ENCODE data around the gene C2CD2.

Gene C2CD2

DNA sequence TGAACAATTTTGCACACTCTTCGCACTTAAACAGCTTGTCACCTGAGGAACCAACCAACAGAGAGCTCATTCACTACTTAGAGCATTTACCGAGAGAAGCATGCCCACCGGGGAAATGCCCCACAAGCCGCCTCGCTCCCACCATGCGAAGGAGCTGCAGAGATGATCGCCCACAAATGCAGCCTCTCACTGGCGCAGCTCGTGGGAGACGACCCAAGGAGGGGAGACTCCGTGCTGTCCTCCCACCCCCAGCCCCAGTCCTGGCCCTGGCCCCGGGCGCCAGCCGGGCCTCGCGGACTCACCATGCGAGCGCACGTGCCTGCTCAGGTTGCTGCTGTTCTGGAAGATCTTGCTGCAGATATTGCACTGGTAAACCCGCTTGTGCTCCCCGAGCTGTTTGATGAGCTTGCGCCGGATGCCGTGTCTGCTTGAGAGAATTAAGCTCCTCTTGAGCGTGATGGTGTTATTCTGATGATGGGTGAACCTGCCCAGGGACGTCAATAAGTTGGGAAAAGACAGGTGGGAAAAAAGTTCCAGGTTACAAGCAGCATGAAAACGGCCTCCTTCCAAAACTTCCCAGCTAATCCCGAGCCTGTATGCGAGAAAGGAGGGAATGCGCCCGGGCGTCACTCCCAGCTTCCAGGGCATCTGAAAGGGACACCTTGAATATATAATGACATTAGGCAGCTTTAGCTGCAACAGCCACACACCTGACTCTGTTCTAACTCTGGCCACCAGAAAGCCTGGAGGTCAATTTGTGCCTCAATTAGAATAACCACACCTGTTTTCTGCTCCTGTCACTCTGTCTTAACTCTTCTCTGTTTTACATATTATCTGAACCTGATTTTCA is 117.4 kb downstream of the C2CD2 start:
- DNase-seq = no peak

DNA sequence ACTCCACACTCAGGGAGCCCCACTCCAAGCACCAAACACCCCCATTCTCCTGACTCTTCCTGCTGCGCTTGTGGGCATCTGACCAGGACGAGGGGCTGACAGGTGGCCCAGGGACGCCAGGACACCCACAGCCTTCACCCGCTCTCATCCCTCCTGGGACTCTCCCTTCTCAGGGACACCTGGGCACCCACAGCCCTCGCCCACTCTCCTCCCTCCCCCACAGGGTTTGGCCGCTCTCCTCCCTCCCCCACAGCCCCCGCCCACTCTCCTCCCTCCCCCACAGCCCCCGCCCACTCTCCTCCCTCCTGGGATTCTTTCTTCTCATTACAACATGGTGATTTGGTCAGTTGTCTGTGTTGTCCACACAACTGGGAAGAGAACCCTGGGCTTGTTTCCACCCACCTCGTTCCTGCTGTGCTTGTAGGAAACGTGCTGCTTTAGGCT is 118.1 kb downstream of the C2CD2 start:
- no peak for DNase-seq

Data from CD4-positive, alpha-beta T cell treated with Interleukin-4 for 1 hour (primary cell).